SK-N-MC (cell line): ENCODE data around the gene TSSK3.

Experiments
- EZH2 ChIP-seq: fragments of 200-600 bp; sonication (generic); IDR thresholded peaks from one replicate; pipeline ENCODE4 v1.6.1; 2017; ENCODE audit warnings: antibody characterized with exemption
- POLR2AphosphoS5 ChIP-seq: IDR thresholded peaks from 2 replicates; pipeline ENCODE4 v1.6.1; 2012; ENCODE audit warnings: mild to moderate bottlenecking, low read depth, low read length, borderline replicate concordance

DNA sequence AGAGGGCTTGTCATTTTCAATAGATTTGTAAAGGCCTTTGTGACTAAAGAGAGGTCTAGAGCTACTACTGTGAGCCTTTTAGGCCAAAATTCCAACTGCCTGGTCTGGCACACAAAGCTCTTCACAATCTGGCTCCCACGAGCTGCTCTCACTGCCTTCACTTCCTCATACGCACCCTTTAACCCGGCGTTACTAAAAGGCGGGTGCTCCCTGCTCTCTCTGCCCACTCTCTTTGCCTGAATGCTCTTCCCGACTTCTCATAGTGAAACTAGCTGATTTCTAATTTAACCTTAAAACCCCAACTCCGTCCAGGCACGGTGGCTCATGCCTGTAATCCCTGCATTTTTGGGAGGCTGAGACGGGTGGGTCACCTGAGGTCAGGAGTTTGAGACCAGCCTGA lies 17.7 kb downstream of the TSSK3 start:
- no peak for TF ChIP-seq EZH2
- no peak for TF ChIP-seq POLR2AphosphoS5
